CD4-positive, alpha-beta T cell (primary cell): Measurements from ENCODE around the gene DUOX1. TPM values are rescaled to one million over a fixed set of nuclear protein-coding genes. Genes with fewer than 3 reads are reported as not detected.

ENCODE experiments used
- ATAC-seq: fragments of 200-7000 bp; cut with Tn5 transposase; one replicate; pipeline ENCODE4 v1.10.0; 2022; ENCODE audit warnings: mild to moderate bottlenecking; ENCODE audit not compliant: poor library complexity
- CTCF ChIA-PET: fragments of 350-600 bp; sonication (Branson Sonifier 250); formaldehyde crosslinking; loops from one replicate; lab custom pipeline; 2021; ENCODE audit warnings: antibody characterized with exemption, inconsistent platforms; lab: Charles Lee
- POLR2A ChIA-PET: fragments of 350-600 bp; sonication (Branson Sonifier 250); formaldehyde crosslinking; loops from one replicate; lab custom pipeline; 2021; ENCODE audit warnings: antibody characterized with exemption, inconsistent platforms; lab: Charles Lee
- DNase-seq, 14 experiments: peaks; one replicate each; pipeline ENCODE4 v3.0.0-alpha.2; 2013 to 2020; ENCODE audit warnings: mixed read lengths in 2 of 14
- H3K27ac ChIP-seq, 2 donors: one replicate each; pipeline versions ENCODE4 v1.5.1 to v1.7.0; 2013; ENCODE audit warnings: low read length in 2 of 2, low read depth in 1 of 2, mild to moderate bottlenecking in 1 of 2
- H3K27me3 ChIP-seq, 2 experiments: 1 replicate in 1 of 2; 2 replicates in 1 of 2; pipeline versions ENCODE4 v1.6.1 to v1.7.0; 2013; ENCODE audit warnings: low read length in 2 of 2, control low read depth in 1 of 2, mild to moderate bottlenecking in 1 of 2, moderate library complexity in 1 of 2; ENCODE audit not compliant: insufficient read depth in 2 of 2, control insufficient read depth in 1 of 2
- H3K36me3 ChIP-seq: one replicate; pipeline ENCODE4 v1.6.1; 2013; ENCODE audit warnings: low read length, control low read depth; ENCODE audit not compliant: insufficient read depth
- H3K4me1 ChIP-seq: one replicate; pipeline ENCODE4 v1.6.1; 2013; ENCODE audit warnings: low read length, control low read depth; ENCODE audit not compliant: insufficient read depth
- H3K4me3 ChIP-seq: one replicate; pipeline ENCODE4 v1.5.1; 2013; ENCODE audit warnings: mild to moderate bottlenecking, low read length, moderate library complexity
- H3K9me3 ChIP-seq, 2 experiments: 1 replicate in 1 of 2; 2 replicates in 1 of 2; pipeline versions ENCODE4 v1.6.1 to v1.7.0; 2013; ENCODE audit warnings: low read length in 2 of 2, mild to moderate bottlenecking in 2 of 2, control low read depth in 1 of 2, moderate library complexity in 1 of 2; ENCODE audit not compliant: control insufficient read depth in 1 of 2, insufficient read depth in 1 of 2
- H3K27ac Mint-ChIP-seq: one replicate; pipeline ENCODE4 v1.8.0; 2020; ENCODE audit warnings: mixed read lengths
- H3K27me3 Mint-ChIP-seq: one replicate; pipeline ENCODE4 v1.8.0; 2021; ENCODE audit warnings: mixed read lengths
- H3K36me3 Mint-ChIP-seq: one replicate; pipeline ENCODE4 v1.8.0; 2021; ENCODE audit warnings: low read depth, mixed read lengths
- H3K4me1 Mint-ChIP-seq: one replicate; pipeline ENCODE4 v1.8.0; 2021; ENCODE audit warnings: low read depth, mixed read lengths
- H3K4me3 Mint-ChIP-seq: one replicate; pipeline ENCODE4 v1.8.0; 2020; ENCODE audit warnings: mild to moderate bottlenecking, mixed read lengths
- H3K9me3 Mint-ChIP-seq: one replicate; pipeline ENCODE4 v1.8.0; 2020; ENCODE audit warnings: mixed read lengths
- CTCF ChIP-seq: fragments of 200-600 bp; IDR thresholded peaks from one replicate; pipeline ENCODE4 v1.8.0; 2022; ENCODE audit warnings: antibody characterized with exemption, mild to moderate bottlenecking
- intact Hi-C, 2 experiments: fragments of 100-400 bp; cut with DNase I in 1 of 2; cut with micrococcal nuclease in 1 of 2; formaldehyde crosslinking; loops; one replicate each; pipeline versions ENCODE4 v1.15.1 to v1.9.0; 2023 to 2025; cut with DNase I, micrococcal nuclease
- total RNA-seq, 174 experiments: library from RNA in 2 of 174; stranded (reverse) in 2 of 174; gene quantifications; one replicate each; pipeline ENCODE4 v1.2.3 and lab custom pipeline; 2021 to 2026

Gene DUOX1
- total RNA-seq, 2 experiments from 2014 or later: 0.17 to 0.25 TPM

DNA sequence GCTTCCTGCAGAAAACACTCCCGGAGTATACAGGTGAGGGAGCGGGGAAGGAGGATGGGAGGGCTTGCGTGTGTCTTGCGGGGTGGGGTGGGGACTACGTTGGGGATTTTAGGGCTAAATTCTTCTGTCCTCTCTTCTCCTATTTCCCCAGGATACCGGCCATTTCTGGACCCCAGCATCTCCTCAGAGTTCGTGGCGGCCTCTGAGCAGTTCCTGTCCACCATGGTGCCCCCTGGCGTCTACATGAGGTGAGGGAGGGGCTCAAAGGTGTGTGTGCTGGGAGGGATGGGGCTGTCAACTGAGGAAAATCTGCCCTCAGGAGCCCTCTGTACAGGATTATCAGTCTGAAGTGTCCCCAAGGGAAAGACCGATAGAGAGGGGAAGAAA is 6.6 kb downstream of the DUOX1 start:
- H3K36me3 ChIP-seq: no peaks in the 10 kb centered on the region
- no peaks in the 10 kb centered on the region for H3K36me3 Mint-ChIP-seq
- DNase-seq: peak in 4 of 14 experiments; percentile 9 to 46 (median 39)
- no peak overlapping the region for H3K4me3 ChIP-seq
- no peaks in the 10 kb centered on the region for H3K9me3 Mint-ChIP-seq
- ChIA-PET CTCF (interaction anchor here (2.0 kb wide), 1 partner anchor 18 kb away, joined by 11 read pairs; no protein-coding TSS in a partner anchor), POLR2A (no interaction called here)
- peak overlapping the region; percentile 68 for H3K4me3 Mint-ChIP-seq
- H3K27ac ChIP-seq: no peak overlapping the region
- H3K4me1 ChIP-seq: peaks cover 18% of the 10 kb centered on the region
- H3K9me3 ChIP-seq: no peaks in the 10 kb centered on the region
- intact Hi-C loops: no loop called here
- no peak overlapping the region for H3K27ac Mint-ChIP-seq
- H3K27me3 Mint-ChIP-seq: peaks cover 52% of the 10 kb centered on the region
- peak; percentile 33 for TF ChIP-seq CTCF
- H3K4me1 Mint-ChIP-seq: peaks cover 16% of the 10 kb centered on the region
- ATAC-seq: peak; percentile 43
- peaks cover 32 to 36% of the 10 kb centered on the region in 2 experiments for H3K27me3 ChIP-seq

DNA sequence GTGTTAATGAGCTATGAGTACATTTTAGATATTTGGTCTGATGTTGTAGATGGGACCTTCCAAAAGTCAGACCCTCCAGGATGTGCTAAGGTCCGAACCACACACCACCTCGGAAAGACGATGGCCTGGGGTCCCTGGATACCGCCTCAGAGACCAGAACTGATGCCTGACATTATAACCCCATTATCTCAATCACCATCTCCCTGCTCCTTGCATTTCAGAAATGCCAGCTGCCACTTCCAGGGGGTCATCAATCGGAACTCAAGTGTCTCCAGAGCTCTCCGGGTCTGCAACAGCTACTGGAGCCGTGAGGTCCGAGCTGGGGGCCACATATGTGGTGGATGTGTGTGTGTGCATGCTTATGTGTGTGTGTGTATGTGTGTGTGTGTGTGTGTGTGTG is 7.9 kb downstream of the DUOX1 start:
- peaks cover 31 to 36% of the 10 kb centered on the region in 2 experiments for H3K27me3 ChIP-seq
- DNase-seq: no peak
- H3K36me3 Mint-ChIP-seq: no peaks in the 10 kb centered on the region
- TF ChIP-seq CTCF: no peak
- POLR2A ChIA-PET: interaction anchor here (0.7 kb wide), 1 partner anchor 467 kb away, joined by 3 read pairs; no protein-coding TSS in a partner anchor
- H3K4me1 Mint-ChIP-seq: peaks cover 16% of the 10 kb centered on the region
- H3K4me3 Mint-ChIP-seq: no peak overlapping the region
- peaks cover 38% of the 10 kb centered on the region for H3K27me3 Mint-ChIP-seq
- H3K4me1 ChIP-seq: peaks cover 18% of the 10 kb centered on the region
- H3K9me3 Mint-ChIP-seq: no peaks in the 10 kb centered on the region
- H3K9me3 ChIP-seq: no peaks in the 10 kb centered on the region
- H3K4me3 ChIP-seq: no peak overlapping the region
- CTCF ChIA-PET: interaction anchor here (2.0 kb wide), 1 partner anchor 20 kb away, joined by 11 read pairs; no protein-coding TSS in a partner anchor
- no peaks in the 10 kb centered on the region for H3K36me3 ChIP-seq
- intact Hi-C loops: no loop called here
- H3K27ac Mint-ChIP-seq: no peak overlapping the region
- no peak for ATAC-seq
- H3K27ac ChIP-seq: no peak overlapping the region

DNA sequence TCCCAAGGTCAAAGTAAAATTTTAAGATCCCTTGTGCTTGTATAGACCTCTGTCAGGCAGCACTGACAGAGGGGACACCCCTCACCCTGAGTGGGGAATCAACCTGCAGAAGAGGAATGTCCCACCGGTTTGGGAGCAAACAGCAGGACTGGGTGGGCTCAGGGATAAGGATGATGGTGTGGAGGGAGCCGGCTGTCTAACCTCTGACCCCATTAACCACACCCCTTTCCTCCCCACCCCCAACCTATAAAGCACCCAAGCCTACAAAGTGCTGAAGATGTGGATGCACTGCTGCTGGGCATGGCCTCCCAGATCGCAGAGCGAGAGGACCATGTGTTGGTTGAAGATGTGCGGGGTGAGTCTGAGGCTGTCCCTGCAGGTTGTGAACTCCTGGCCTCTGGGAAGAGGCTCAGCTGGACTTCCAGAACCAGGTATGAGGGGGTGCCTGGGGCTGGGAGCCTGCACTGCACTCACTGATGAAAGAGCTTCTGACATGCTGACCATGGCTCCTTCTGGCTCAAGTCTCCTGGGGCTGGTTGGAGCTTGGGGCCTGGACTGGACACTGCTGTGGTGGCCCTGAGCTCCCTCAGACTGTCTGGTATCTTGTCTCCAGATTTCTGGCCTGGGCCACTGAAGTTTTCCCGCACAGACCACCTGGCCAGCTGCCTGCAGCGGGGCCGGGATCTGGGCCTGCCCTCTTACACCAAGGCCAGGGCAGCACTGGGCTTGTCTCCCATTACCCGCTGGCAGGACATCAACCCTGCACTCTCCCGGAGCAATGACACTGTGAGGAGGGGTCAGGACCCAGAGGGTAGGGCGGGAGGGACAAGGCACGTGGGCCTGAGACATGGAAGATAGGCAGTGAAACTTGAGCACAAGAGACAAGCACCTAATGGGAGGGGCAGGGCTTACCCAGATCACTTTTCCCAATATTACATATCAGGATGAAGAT is 9.3 kb downstream of the DUOX1 start:
- Mint-ChIP-seq H3K36me3 (no peaks in the 10 kb centered on the region), H3K27me3 (peaks cover 25% of the 10 kb centered on the region), H3K27ac (no peak overlapping the region), H3K9me3 (no peaks in the 10 kb centered on the region), H3K4me3 (no peak overlapping the region), H3K4me1 (peaks cover 16% of the 10 kb centered on the region)
- H3K9me3 ChIP-seq: no peaks in the 10 kb centered on the region
- no peak overlapping the region for H3K4me3 ChIP-seq
- no peak overlapping the region for H3K27ac ChIP-seq
- H3K27me3 ChIP-seq: peaks cover 21 to 25% of the 10 kb centered on the region in 2 experiments
- POLR2A ChIA-PET: no interaction called here
- no peak for DNase-seq
- no peak for TF ChIP-seq CTCF
- no peaks in the 10 kb centered on the region for H3K36me3 ChIP-seq
- CTCF ChIA-PET: no interaction called here
- peaks cover 18% of the 10 kb centered on the region for H3K4me1 ChIP-seq
- intact Hi-C loops: no loop called here
- ATAC-seq: no peak
